ENCODE measurements around the gene LOC101059915.
"Not testable (repeated sequence)": the region's sequence is repeated elsewhere in the genome, so short reads cannot be mapped to it uniquely, and the experiment has no call there.

- not testable (repeated sequence) for TF ChIP-seq EZH2 (IDR thresholded peaks at IDR 0.05; ENCODE audit: borderline replicate concordance, low read depth, low read length, severe bottlenecking); CTCF (IDR thresholded peaks at IDR 0.05; ENCODE audit: extremely low read depth in 1 of 2, insufficient read depth in 1 of 2, low read depth in 1 of 2, low read length in 2 of 2); POLR2A (IDR thresholded peaks at IDR 0.05; ENCODE audit: low read depth, low read length)
Measured at GRCh38 chrX:71716323-71716722, 49.0 kb downstream of the LOC101059915 start.

All from endothelial cell of umbilical vein (primary cell).